K562 (cell line): ENCODE results near the gene FERMT3. TPM values are rescaled to one million over a fixed set of nuclear protein-coding genes. Genes with fewer than 3 reads are reported as not detected.

ENCODE experiments used
- BACH1 ChIP-seq: fragments of 200-800 bp; sonication (Bioruptor generic); IDR thresholded peaks from 2 replicates; pipeline ENCODE4 v1.6.1; 2016; ENCODE audit warnings: missing genetic modification characterization, missing compliant biosample characterization
- BCOR ChIP-seq: fragments of 450-650 bp; IDR thresholded peaks from 2 replicates; pipeline ENCODE4 v1.6.1; 2016
- BRF1 ChIP-seq: IDR thresholded peaks from 3 replicates; pipeline ENCODE4 v1.6.1; 2011; ENCODE audit warnings: borderline replicate concordance, mild to moderate bottlenecking; ENCODE audit not compliant: insufficient read length; ENCODE audit errors: extremely low read depth
- CEBPG ChIP-seq, 3 experiments: fragments of 200-800 bp in 1 of 3; sonication (Bioruptor generic) in 1 of 3; sonication (generic) in 1 of 3; formaldehyde crosslinking in 1 of 3; IDR thresholded peaks in 2 of 3; conservative IDR thresholded peaks in 1 of 3; 2 replicates each; pipeline versions ENCODE4 v1.6.1 to v1.8.0; 2016 to 2022; ENCODE audit warnings: missing compliant biosample characterization in 2 of 3, missing genetic modification characterization in 2 of 3, mild to moderate bottlenecking in 1 of 3, missing genetic modification reagents in 1 of 3
- FOXK2 ChIP-seq, 2 experiments: fragments of 450-650 bp; IDR thresholded peaks in 1 of 2; conservative IDR thresholded peaks in 1 of 2; 2 replicates each; pipeline ENCODE4 v1.6.1; 2016; ENCODE audit warnings: low read depth in 2 of 2, mild to moderate bottlenecking in 1 of 2
- GTF2E2 ChIP-seq: fragments of 200-800 bp; sonication (Bioruptor generic); IDR thresholded peaks from 2 replicates; pipeline ENCODE4 v1.6.1; 2016; ENCODE audit warnings: missing genetic modification characterization, missing compliant biosample characterization
- NFIC ChIP-seq: fragments of 450-650 bp; IDR thresholded peaks from 2 replicates; pipeline ENCODE4 v1.6.1; 2017; ENCODE audit warnings: mild to moderate bottlenecking, inconsistent platforms
- NR2C1 ChIP-seq, 2 experiments: fragments of 450-650 bp; IDR thresholded peaks; 2 replicates each; pipeline ENCODE4 v1.6.1; 2017; ENCODE audit warnings: mild to moderate bottlenecking in 2 of 2, antibody characterized with exemption in 1 of 2, inconsistent platforms in 1 of 2, missing compliant biosample characterization in 1 of 2, missing genetic modification characterization in 1 of 2
- NRF1 ChIP-seq, 2 experiments: fragments of 450-650 bp; IDR thresholded peaks in 1 of 2; conservative IDR thresholded peaks in 1 of 2; 2 replicates each; pipeline ENCODE4 v1.6.1; 2014; ENCODE audit warnings: mild to moderate bottlenecking in 2 of 2
- POLR3A ChIP-seq: IDR thresholded peaks from 2 replicates; pipeline ENCODE4 v1.6.1; 2011; ENCODE audit warnings: borderline replicate concordance, mild to moderate bottlenecking, moderate library complexity; ENCODE audit not compliant: insufficient read length, insufficient read depth; ENCODE audit errors: extremely low read depth
- PTBP1 ChIP-seq: fragments of 200-400 bp; formaldehyde crosslinking; IDR thresholded peaks from 2 replicates; pipeline ENCODE4 v1.6.1; 2017; ENCODE audit warnings: low read depth, low read length
- RUNX1 ChIP-seq: sonication (generic); IDR thresholded peaks from 2 replicates; pipeline ENCODE4 v1.6.1; 2016; ENCODE audit warnings: antibody characterized with exemption, low read depth
- ZBTB5 ChIP-seq: fragments of 450-650 bp; IDR thresholded peaks from 2 replicates; pipeline ENCODE4 v1.6.1; 2017; ENCODE audit warnings: antibody characterized with exemption
- ZNF133 ChIP-seq: fragments of 250-450 bp; sonication (Bioruptor Pico); IDR thresholded peaks from 2 replicates; pipeline ENCODE4 v1.4.0; 2020; ENCODE audit warnings: mild to moderate bottlenecking
- ZNF324 ChIP-seq: fragments of 250-450 bp; sonication (Bioruptor Pico); IDR thresholded peaks from 2 replicates; pipeline ENCODE4 v1.4.0; 2020; ENCODE audit warnings: mild to moderate bottlenecking
- ZNF830 ChIP-seq: fragments of 250-450 bp; sonication (Bioruptor Pico); IDR thresholded peaks from 2 replicates; pipeline ENCODE4 v1.5.0; 2021; ENCODE audit warnings: mild to moderate bottlenecking
- ZSCAN29 ChIP-seq: fragments of 450-650 bp; IDR thresholded peaks from 2 replicates; pipeline ENCODE4 v1.6.1; 2017
- polyA plus RNA-seq, 8 experiments: library from polyadenylated mRNA; depleted of rRNA in 4 of 8; stranded (reverse) in 5 of 8; unstranded in 3 of 8; fragments of >200 nt; fragmentation: Nextera tagmentation in 2 of 8; fragmentation: Illumina TruSeq in 1 of 8; extraction: Ambion mirVana in 2 of 8; extraction: Trizol in 1 of 8; gene quantifications; 2 replicates each; pipeline versions ENCODE4 v1.2.1 to v1.2.3, GENCODE V29; 2011 to 2014; ENCODE audit warnings: inconsistent platforms in 1 of 8, missing spikeins in 1 of 8
- total RNA-seq, 7 experiments: library from RNA; depleted of rRNA in 6 of 7; stranded (reverse); fragments of >200 nt in 6 of 7; fragmentation: Illumina TruSeq in 2 of 7; extraction: Trizol in 2 of 7; gene quantifications; 2 replicates each; pipeline versions ENCODE4 v1.2.1 to v1.2.3, GENCODE V29; 2011 to 2021; ENCODE audit warnings: low replicate concordance in 1 of 7
- TF ChIP-seq, protein P1 (sequence below): fragments of 200-800 bp; sonication (Bioruptor generic); IDR thresholded peaks from 2 replicates; pipeline ENCODE4 v1.6.1; 2017; ENCODE audit warnings: missing genetic modification characterization, missing compliant biosample characterization
- TF ChIP-seq, protein P2 (sequence below): fragments of 450-650 bp; IDR thresholded peaks from 2 replicates; pipeline ENCODE4 v1.6.1; 2014; ENCODE audit warnings: low read depth, mild to moderate bottlenecking, moderate library complexity, borderline replicate concordance

Gene FERMT3
- total and polyA plus RNA-seq, 9 of the 15 experiments (the other 6 are each of a cell fraction or from before 2014, with no cell fraction given), result 3.2 to 275 (median 79.7) TPM

DNA sequence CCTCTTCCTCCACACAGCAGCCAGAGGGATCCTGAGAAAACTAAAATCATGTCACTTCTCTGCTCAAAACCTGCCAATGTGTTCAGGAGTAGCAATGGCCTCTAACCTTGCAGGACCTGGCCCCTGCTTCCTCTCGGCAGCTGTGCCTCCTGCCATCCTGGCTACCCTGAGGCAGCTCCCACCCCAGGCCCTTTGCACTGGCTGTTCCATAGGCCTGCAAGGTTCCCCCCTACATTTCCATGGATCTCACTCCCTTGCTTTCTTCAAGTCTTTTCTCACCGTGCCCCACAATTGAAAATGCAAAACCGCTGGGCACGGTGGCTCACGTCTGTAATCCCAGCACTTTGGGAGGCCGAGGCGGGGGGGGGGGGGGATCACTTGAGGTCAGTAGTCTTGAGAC is 22.6 kb upstream of the FERMT3 start (continued):
- no peak for TF ChIP-seq POLR3A
- 0 out of 2 replicates have a peak, but pooled peaks have one; percentile 12 for TF ChIP-seq NR2C1 (IDR thresholded peaks at IDR 0.05)
- no peak for TF ChIP-seq NR2C1 (tag; IDR thresholded peaks at IDR 0.05)
- TF ChIP-seq, protein P1, sequence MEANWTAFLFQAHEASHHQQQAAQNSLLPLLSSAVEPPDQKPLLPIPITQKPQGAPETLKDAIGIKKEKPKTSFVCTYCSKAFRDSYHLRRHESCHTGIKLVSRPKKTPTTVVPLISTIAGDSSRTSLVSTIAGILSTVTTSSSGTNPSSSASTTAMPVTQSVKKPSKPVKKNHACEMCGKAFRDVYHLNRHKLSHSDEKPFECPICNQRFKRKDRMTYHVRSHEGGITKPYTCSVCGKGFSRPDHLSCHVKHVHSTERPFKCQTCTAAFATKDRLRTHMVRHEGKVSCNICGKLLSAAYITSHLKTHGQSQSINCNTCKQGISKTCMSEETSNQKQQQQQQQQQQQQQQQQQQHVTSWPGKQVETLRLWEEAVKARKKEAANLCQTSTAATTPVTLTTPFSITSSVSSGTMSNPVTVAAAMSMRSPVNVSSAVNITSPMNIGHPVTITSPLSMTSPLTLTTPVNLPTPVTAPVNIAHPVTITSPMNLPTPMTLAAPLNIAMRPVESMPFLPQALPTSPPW (CRISPR knock-in tag), result no peak
- 0 out of 2 replicates have a peak, but pooled peaks have one; percentile 20 for TF ChIP-seq BCOR
- TF ChIP-seq ZNF133 (CRISPR knock-in tag), result no peak
- TF ChIP-seq BACH1 (tag), result no peak
- TF ChIP-seq, protein P2, sequence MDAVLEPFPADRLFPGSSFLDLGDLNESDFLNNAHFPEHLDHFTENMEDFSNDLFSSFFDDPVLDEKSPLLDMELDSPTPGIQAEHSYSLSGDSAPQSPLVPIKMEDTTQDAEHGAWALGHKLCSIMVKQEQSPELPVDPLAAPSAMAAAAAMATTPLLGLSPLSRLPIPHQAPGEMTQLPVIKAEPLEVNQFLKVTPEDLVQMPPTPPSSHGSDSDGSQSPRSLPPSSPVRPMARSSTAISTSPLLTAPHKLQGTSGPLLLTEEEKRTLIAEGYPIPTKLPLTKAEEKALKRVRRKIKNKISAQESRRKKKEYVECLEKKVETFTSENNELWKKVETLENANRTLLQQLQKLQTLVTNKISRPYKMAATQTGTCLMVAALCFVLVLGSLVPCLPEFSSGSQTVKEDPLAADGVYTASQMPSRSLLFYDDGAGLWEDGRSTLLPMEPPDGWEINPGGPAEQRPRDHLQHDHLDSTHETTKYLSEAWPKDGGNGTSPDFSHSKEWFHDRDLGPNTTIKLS, result no peak
- no peak for TF ChIP-seq PTBP1
- no peak for TF ChIP-seq ZBTB5
- TF ChIP-seq RUNX1, result no peak
- TF ChIP-seq ZNF830 (CRISPR knock-in tag), result no peak
- no peak for TF ChIP-seq ZSCAN29
- TF ChIP-seq CEBPG (CRISPR knock-in tag; IDR thresholded peaks at IDR 0.05), result no peak
- TF ChIP-seq CEBPG (tag; conservative IDR thresholded peaks at IDR 0.05 in 1 of 2, IDR thresholded peaks at IDR 0.05 in 1 of 2), result no peak
- TF ChIP-seq GTF2E2 (tag), result no peak
- 0 out of 2 replicates have a peak, but pooled peaks have one; percentile 25 for TF ChIP-seq NFIC
- no peak for TF ChIP-seq ZNF324
- TF ChIP-seq BRF1, result no peak
- no peak for TF ChIP-seq NRF1 (conservative IDR thresholded peaks at IDR 0.05 in 1 of 2, IDR thresholded peaks at IDR 0.05 in 1 of 2)
- TF ChIP-seq FOXK2 (conservative IDR thresholded peaks at IDR 0.05 in 1 of 2, IDR thresholded peaks at IDR 0.05 in 1 of 2; ENCODE audit: low read depth in 2 of 2), result no peak
